ENCODE results near the gene EPS8L2. TPM values are rescaled to one million over a fixed set of nuclear protein-coding genes. Genes with fewer than 3 reads are reported as not detected.
A peak's percentile ranks its signal among the peaks of the same experiment; 100 is the strongest.

Gene EPS8L2
- total and polyA plus RNA-seq, 10 of the 15 experiments (the other 5 are each of a cell fraction or from before 2014, with no cell fraction given) = 0.76 to 20.0 (median 9.7) TPM

- TF ChIP-seq IKZF1 (conservative IDR thresholded peaks at IDR 0.05) (peak; percentile 37), SPI1 (IDR thresholded peaks at IDR 0.05; ENCODE audit: borderline replicate concordance, insufficient read depth, low read depth, low read length) (peak; percentile 21; the same call in 1 of the 2 replicates), IKZF2 (IDR thresholded peaks at IDR 0.05) (no peak), RUNX3 (IDR thresholded peaks at IDR 0.05; ENCODE audit: low read length) (no peak), ZBTB11 (CRISPR knock-in tag; IDR thresholded peaks at IDR 0.05) (no peak)
These were observed 20.5 kb downstream of the EPS8L2 start (continued) for GRCh38 chr11:726278-727220.

GRCh38 chr11:727281-727701 lies 21.3 kb downstream of the EPS8L2 start:
- Histone ChIP-seq H3K4me2 (ENCODE audit: control insufficient read depth, insufficient read depth) (no peak overlapping the region), H3K36me3 (ENCODE audit: control insufficient read depth in 2 of 2, insufficient read depth in 2 of 2, low read length in 1 of 2) (no peaks in the 10 kb centered on the region), H3K4me3 (no peak overlapping the region), H3K27ac (ENCODE audit: control insufficient read depth, insufficient read depth) (no peak overlapping the region), H4K20me1 (ENCODE audit: control insufficient read depth, insufficient read depth) (no peaks in the 10 kb centered on the region; the same call in 1 of the 2 replicates), H3K4me1 (ENCODE audit: control insufficient read depth, insufficient read depth, low read length) (peaks cover 8% of the 10 kb centered on the region), H3K27me3 (replicated peaks in 1 of 2; ENCODE audit: control insufficient read depth in 2 of 2, insufficient read depth in 2 of 2, low read length in 1 of 2) (no peaks in the 10 kb centered on the region), H3K9me3 (replicated peaks; ENCODE audit: control insufficient read depth, insufficient read depth, low read length) (no peaks in the 10 kb centered on the region), H2AFZ (ENCODE audit: control insufficient read depth, low read depth, low read length) (no peak overlapping the region), H3K9ac (ENCODE audit: control insufficient read depth, insufficient read depth, low read length) (no peak overlapping the region), H3K79me2 (ENCODE audit: control insufficient read depth, insufficient read depth, low read length) (no peaks in the 10 kb centered on the region)
- BruUV-seq (replicated peaks) = no TSS peak
- intact Hi-C loops (cut with micrococcal nuclease; ENCODE audit: unreplicated experiment) (no loop called here), in situ Hi-C loops (cut with MboI) (loop anchor here (10.0 kb wide), 1 partner anchor 62 kb away; no protein-coding TSS in a partner anchor)
- ATAC-seq = no peak
- no peak for FAIRE-seq
- 83% methylated on average over 9 of the region's 12 CpGs for WGBS (ENCODE audit: insufficient coverage, insufficient replicate concordance, low lambda C conversion rate, missing lambda C conversion rate)
- SMC1A ChIA-PET (ENCODE audit: uncharacterized antibody, unreplicated experiment) = interaction anchor here (0.6 to 2.7 kb wide), 4 partner anchors 13 to 172 kb away, joined by 3 to 8 read pairs (median 4); no protein-coding TSS in a partner anchor
- no peak for DNase-seq (ENCODE audit: low read depth, low spot score)
- CTCF ChIA-PET = interaction anchor here (0.6 to 8.6 kb wide), 9 partner anchors 16 to 172 kb away, joined by 3 to 127 read pairs (median 3); partner anchors contain the start of genes DEAF1 and TMEM80
- RAD21 ChIA-PET (ENCODE audit: unreplicated experiment) = interaction anchor here (1.0 to 3.8 kb wide), 6 partner anchors 31 to 172 kb away, joined by 4 to 34 read pairs (median 14); partner anchors contain the start of genes DEAF1 and TMEM80
- POLR2A ChIA-PET = interaction anchor here (0.6 to 8.2 kb wide), 6 partner anchors 20 to 279 kb away, joined by 3 to 72 read pairs (median 5); partner anchors contain the start of genes DEAF1, HRAS, LMNTD2 and TALDO1
- TF ChIP-seq CBX5 (IDR thresholded peaks at IDR 0.05; ENCODE audit: low read depth) = no peak
- no peak for TF ChIP-seq ZNF687 (IDR thresholded peaks at IDR 0.05)
- no peak for TF ChIP-seq KLF5 (IDR thresholded peaks at IDR 0.05; ENCODE audit: partially characterized antibody)
- no peak for TF ChIP-seq TAF1 (IDR thresholded peaks at IDR 0.05; ENCODE audit: borderline replicate concordance, low read depth, low read length)
- no peak for TF ChIP-seq NRF1 (conservative IDR thresholded peaks at IDR 0.05; ENCODE audit: low read depth, low read length)
- no peak for TF ChIP-seq KAT2A (conservative IDR thresholded peaks at IDR 0.05; ENCODE audit: control insufficient read depth, low read depth, low read length)
- no peak for TF ChIP-seq WRNIP1 (IDR thresholded peaks at IDR 0.05; ENCODE audit: borderline replicate concordance, low read depth, low read length)
- TF ChIP-seq YY1 (IDR thresholded peaks at IDR 0.05; ENCODE audit: low read depth, low read length) = no peak

Data from GM12878 (cell line).